ENCODE data around the gene ALG10. TPM values are rescaled to one million over a fixed set of nuclear protein-coding genes. Genes with fewer than 3 reads are reported as not detected.
"Not testable (repeated sequence)": the region's sequence is repeated elsewhere in the genome, so short reads cannot be mapped to it uniquely, and the experiment has no call there.

The ALG10 gene
- total RNA-seq: 10 to 100 TPM; 17.9 to 23.1 TPM

DNA sequence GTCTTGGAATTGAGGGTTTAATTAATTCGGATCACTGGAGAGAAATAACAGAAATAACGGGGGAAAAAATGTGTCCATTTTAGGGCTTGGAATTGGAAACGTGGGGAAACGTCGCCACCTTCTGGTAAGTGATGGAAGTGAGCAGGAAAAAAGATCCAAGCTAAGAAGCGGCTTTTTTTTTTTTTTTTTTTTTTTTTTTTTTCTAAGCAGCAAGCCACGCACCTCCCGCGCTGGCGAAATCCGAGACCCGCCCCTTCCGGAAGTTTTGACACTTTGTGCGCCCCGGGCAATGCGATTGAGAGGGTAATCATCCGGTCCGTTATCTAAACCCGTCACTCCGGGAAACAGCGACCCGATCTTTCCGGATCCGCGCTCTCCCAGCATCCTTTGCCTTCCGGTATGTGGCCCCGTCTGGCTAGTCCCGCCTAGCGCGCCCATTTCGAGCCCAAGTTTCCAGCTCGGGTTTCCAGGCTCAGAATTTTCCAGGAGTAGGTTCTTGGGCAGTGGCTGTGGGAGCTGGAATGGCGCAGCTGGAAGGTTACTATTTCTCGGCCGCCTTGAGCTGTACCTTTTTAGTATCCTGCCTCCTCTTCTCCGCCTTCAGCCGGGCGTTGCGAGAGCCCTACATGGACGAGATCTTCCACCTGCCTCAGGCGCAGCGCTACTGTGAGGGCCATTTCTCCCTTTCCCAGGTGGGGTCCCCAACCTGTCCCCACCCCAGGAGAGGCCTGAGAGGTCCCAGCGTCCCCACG, at the start of gene ALG10:
Gene ALG10, plus strand, starts transcription at position 418 of the 752 bp plus-strand sequence. Its CDS starts 104 bp downstream, at position 522.
- H3K36me3 Mint-ChIP-seq (ENCODE audit: low read depth): peaks cover 23% of the 10 kb centered on the region
- no peaks in the 10 kb centered on the region for H3K9me3 Mint-ChIP-seq
- peak within 1 kb of the TSS; percentile 97 for H3K27ac Mint-ChIP-seq
- H3K27me3 Mint-ChIP-seq: no peaks in the 10 kb centered on the region
- no peaks in the 10 kb centered on the region for H3K4me1 Mint-ChIP-seq
- H3K4me3 Mint-ChIP-seq: peak within 1 kb of the TSS; percentile 95
- peak; percentile 99 for ATAC-seq (replicated peaks)

DNA sequence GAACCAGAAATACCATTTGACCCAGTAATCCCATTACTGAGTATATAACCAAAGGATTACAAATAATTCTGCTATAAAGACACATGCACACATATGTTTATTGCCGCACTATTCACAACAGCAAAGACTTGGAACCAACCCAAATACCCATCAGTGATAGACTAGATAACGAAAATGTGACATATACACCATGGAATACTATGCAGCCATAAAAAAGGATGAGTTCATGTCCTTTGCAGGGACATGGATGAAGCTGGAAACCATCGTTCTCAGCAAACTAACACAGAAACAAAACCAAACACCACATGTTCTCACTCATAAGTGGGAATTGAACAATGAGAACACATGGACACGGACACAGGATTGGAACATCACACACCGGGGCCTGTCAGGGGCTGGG, 49.4 kb upstream of the ALG10 start:
- not testable (repeated sequence) for ATAC-seq (replicated peaks)

DNA sequence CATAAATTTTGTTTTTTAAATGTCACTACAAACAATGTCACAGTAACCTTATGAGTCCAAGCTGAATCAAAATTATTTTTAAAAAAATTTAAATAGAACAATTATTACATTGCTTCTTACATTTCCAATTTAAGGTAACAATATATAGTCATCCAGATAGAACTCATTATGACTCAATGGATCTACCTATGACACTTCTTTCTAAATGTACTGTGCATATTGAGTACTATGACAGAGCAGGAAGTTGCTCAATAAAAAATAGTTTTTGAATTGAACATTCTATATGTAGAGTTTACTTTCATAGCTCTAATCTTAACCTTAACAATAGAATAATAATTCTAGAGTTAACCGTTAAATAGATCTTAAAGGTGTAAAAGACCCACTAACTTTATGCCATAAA, 44.4 kb upstream of the ALG10 start:
- no peaks in the 10 kb centered on the region for H3K4me1 Mint-ChIP-seq
- no peak overlapping the region for H3K27ac Mint-ChIP-seq
- no peak overlapping the region for H3K4me3 Mint-ChIP-seq
- ATAC-seq (replicated peaks): no peak
- peaks cover 8% of the 10 kb centered on the region for H3K27me3 Mint-ChIP-seq
- H3K9me3 Mint-ChIP-seq: no peaks in the 10 kb centered on the region
- H3K36me3 Mint-ChIP-seq (ENCODE audit: low read depth): no peaks in the 10 kb centered on the region

More for the DNA sequence above, 49.4 kb upstream of the ALG10 start:
- not testable (repeated sequence) for H3K36me3 Mint-ChIP-seq (ENCODE audit: low read depth); H3K27ac Mint-ChIP-seq; H3K4me3 Mint-ChIP-seq; H3K27me3 Mint-ChIP-seq; H3K4me1 Mint-ChIP-seq; H3K9me3 Mint-ChIP-seq

DNA sequence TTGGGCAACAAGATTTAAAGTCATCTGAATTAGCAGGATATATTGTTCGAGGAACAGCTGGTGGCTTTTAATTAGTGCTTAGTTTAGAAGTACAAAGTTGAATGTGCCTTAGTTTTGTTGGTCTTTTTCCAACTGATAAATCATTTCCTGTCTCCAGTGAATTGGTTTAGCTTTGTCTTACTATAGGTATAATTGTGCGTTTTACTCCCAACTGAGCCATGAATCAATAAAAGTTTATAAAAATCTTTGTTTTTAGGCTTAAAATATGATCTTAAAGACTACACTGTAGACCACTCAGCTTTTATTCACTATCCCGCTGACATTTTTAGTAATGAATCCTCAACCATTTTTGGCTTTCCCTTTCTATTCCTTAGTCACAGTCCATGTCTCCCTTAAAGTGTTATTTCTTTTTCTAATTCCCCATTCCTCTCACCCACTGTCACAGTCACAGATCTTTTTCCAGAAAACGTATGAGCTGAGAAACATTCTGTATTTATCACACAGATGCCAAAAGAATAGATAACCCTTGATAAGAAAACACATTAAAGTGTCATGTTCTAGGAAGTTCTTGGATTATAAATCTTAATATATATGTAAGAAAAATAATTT, 34.0 kb upstream of the ALG10 start:
- Mint-ChIP-seq H3K9me3 (no peaks in the 10 kb centered on the region), H3K4me1 (no peaks in the 10 kb centered on the region), H3K27ac (no peak overlapping the region), H3K36me3 (ENCODE audit: low read depth) (no peaks in the 10 kb centered on the region), H3K27me3 (peaks cover 5% of the 10 kb centered on the region), H3K4me3 (no peak overlapping the region)
- no peak for ATAC-seq (replicated peaks)

GRCh38 chr12:33988913-33989312, 33.4 kb upstream of the ALG10 start:
- no peak overlapping the region for H3K27ac Mint-ChIP-seq
- no peaks in the 10 kb centered on the region for H3K4me1 Mint-ChIP-seq
- H3K9me3 Mint-ChIP-seq: no peaks in the 10 kb centered on the region
- ATAC-seq (replicated peaks): no peak
- H3K4me3 Mint-ChIP-seq: no peak overlapping the region
- H3K36me3 Mint-ChIP-seq (ENCODE audit: low read depth): no peaks in the 10 kb centered on the region
- peaks cover 8% of the 10 kb centered on the region for H3K27me3 Mint-ChIP-seq

DNA sequence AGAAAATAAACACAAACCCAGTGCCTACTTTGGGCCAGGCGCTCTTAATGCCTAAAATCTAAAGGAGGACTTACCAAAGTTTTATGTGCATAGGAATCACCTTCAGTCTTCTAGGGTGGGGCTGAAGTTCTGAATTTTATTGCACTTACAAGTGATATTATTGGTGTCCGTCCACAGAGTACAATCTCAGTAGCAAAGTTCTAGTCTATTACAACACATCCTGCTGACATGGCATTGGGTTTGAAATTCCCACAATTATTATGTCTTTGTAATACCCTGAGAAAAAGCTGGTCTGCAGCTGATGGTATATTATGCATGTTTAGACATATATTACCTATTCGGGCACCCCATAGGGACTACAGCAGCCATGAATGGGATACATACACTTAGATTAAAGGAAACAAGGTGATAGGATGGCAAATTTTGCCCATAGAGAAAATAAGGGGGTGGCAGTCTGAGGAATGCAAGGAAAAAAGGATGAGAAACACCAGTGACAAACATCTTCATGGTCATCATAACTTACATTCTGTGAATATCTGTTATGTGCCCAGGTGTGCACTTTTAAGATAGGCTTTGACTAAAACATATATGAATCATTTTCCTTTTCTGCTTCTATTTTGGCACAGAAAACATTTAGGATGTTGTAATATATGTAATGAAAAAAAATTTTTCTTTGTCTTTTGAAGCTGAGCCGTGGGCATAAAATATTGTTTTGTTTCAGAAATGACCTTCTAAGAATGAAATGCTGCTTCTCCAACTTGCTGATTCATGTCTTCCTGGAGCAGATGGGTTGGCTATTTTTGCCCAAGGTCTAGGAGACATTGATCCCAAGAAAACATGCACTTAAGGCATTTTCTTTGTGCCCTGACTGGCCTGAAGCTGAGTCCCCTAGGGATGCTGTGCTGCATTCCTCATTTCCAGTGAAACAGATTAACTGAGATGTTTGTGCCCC, 27.2 kb upstream of the ALG10 start:
- Mint-ChIP-seq H3K4me1 (no peaks in the 10 kb centered on the region), H3K27me3 (peaks cover 16% of the 10 kb centered on the region), H3K4me3 (no peak overlapping the region), H3K36me3 (ENCODE audit: low read depth) (no peaks in the 10 kb centered on the region), H3K27ac (no peak overlapping the region), H3K9me3 (no peaks in the 10 kb centered on the region)
- ATAC-seq (replicated peaks): no peak

DNA sequence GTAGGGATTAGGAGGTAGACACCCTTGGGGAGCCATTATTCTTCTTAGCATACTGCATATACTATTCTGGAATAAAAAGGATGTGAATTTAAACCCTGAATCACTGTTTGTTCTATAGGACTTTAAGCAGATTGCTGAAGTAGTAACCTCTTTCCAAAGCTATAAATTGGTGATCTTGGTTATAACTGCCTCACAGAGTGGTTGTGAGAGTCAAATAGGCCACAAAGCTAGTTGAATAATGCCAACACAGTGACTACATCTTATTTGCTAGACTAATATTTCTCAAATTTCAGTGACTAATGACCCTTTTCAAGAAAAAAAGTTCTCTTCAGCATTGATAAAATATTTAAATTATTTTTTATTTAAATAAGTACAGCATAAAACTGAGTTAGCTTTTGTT, 13.5 kb upstream of the ALG10 start:
- not testable (repeated sequence) for ATAC-seq (replicated peaks); H3K4me1 Mint-ChIP-seq; H3K9me3 Mint-ChIP-seq; H3K27me3 Mint-ChIP-seq; H3K27ac Mint-ChIP-seq; H3K36me3 Mint-ChIP-seq (ENCODE audit: low read depth); H3K4me3 Mint-ChIP-seq

GRCh38 chr12:34016361-34016760, 5.9 kb upstream of the ALG10 start:
- Mint-ChIP-seq H3K4me1 (no peaks in the 10 kb centered on the region), H3K27ac (no peak overlapping the region), H3K4me3 (no peak overlapping the region), H3K9me3 (no peaks in the 10 kb centered on the region), H3K27me3 (peaks cover 3% of the 10 kb centered on the region), H3K36me3 (ENCODE audit: low read depth) (no peaks in the 10 kb centered on the region)
- no peak for ATAC-seq (replicated peaks)

DNA sequence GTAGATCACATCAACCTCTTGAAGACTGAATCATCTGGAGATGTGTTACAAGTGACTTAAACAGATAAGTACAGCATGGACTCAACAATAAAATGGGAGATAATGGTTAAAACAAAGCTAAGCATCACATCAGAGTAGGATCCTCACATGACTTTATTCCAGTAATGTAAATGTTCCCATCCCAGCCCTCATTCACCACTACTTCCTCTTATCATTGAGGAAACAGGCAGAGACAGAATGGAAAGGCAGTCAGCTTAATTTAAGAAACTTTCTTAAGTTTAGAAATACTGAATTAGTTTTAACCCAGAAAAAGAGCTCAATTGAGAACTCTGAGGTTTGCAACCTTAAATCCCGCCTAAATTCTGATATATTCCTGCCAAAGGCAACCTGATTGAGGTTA, 1.2 kb upstream of the ALG10 start:
- Mint-ChIP-seq H3K27ac (peak overlapping the region; percentile 97), H3K4me1 (no peaks in the 10 kb centered on the region), H3K27me3 (no peaks in the 10 kb centered on the region), H3K36me3 (ENCODE audit: low read depth) (peaks cover 16% of the 10 kb centered on the region), H3K4me3 (peak overlapping the region; percentile 95), H3K9me3 (no peaks in the 10 kb centered on the region)
- no peak for ATAC-seq (replicated peaks)

- H3K4me1 Mint-ChIP-seq; ATAC-seq (replicated peaks); H3K27me3 Mint-ChIP-seq; H3K4me3 Mint-ChIP-seq; H3K9me3 Mint-ChIP-seq; H3K27ac Mint-ChIP-seq: not testable (repeated sequence)
- H3K36me3 Mint-ChIP-seq (ENCODE audit: low read depth): peaks cover 48% of the 10 kb centered on the region
These were observed 5.4 kb downstream of the ALG10 start for GRCh38 chr12:34027661-34028060.

DNA sequence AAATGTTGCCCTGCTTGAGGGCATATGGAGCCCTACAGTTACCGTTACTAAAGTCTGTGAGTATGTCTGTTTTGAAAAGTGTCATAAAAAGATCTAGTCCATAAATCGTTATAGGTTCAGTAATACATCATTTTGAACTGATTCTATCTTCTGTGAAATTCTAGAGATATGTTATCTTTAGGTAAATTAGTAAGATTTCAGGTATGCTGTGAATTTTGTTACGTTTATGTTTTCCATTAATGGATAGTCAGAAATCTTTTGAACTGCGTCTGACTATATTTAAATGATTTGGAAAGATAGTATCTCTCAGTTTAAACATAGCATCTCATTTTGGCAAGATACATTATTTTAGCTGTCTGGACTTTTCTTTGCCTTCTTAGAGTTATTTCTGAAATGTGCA, 8.3 kb downstream of the ALG10 start:
- no peaks in the 10 kb centered on the region for H3K27me3 Mint-ChIP-seq
- H3K36me3 Mint-ChIP-seq (ENCODE audit: low read depth): peaks cover 37% of the 10 kb centered on the region
- no peaks in the 10 kb centered on the region for H3K9me3 Mint-ChIP-seq
- no peak for ATAC-seq (replicated peaks)
- no peak overlapping the region for H3K27ac Mint-ChIP-seq
- H3K4me3 Mint-ChIP-seq: no peak overlapping the region
- H3K4me1 Mint-ChIP-seq: no peaks in the 10 kb centered on the region

DNA sequence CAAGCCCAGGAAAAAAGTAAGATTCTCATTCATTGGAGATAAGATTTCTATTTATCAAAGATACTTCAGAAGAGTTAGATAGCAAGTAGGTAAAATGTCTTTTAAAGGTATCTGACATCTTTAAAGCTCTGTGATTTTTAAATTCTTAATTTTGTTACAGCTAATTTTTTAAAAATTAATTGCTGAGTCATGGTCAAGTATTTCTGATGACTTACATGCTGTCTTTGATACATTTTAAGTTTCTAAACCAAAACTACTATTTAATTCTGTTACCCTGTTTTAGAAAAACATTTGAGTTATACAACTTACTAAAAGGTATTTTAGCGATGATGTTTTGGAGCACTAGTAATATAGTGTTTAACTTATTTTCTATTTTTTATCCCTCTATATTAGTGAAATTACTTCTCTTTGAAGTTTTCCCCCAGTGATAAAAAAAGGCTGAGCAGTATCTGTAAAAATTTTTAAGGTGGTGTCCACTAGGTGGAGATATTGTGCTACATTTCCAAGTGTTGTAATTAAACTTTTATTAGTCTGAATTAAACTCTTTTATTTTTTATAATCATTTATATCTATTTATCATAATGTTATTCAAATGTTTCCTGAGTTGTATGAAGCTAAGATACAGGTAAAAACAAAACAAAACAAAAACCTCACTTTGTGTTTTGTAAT, 11.5 kb downstream of the ALG10 start:
- Mint-ChIP-seq H3K4me3 (no peak overlapping the region), H3K4me1 (no peaks in the 10 kb centered on the region), H3K27me3 (no peaks in the 10 kb centered on the region), H3K36me3 (ENCODE audit: low read depth) (peaks cover 10% of the 10 kb centered on the region), H3K9me3 (no peaks in the 10 kb centered on the region), H3K27ac (no peak overlapping the region)
- no peak for ATAC-seq (replicated peaks)

- not testable (repeated sequence) for ATAC-seq (replicated peaks); H3K9me3 Mint-ChIP-seq
These were observed 16.1 kb downstream of the ALG10 start for GRCh38 chr12:34038357-34038756.

DNA sequence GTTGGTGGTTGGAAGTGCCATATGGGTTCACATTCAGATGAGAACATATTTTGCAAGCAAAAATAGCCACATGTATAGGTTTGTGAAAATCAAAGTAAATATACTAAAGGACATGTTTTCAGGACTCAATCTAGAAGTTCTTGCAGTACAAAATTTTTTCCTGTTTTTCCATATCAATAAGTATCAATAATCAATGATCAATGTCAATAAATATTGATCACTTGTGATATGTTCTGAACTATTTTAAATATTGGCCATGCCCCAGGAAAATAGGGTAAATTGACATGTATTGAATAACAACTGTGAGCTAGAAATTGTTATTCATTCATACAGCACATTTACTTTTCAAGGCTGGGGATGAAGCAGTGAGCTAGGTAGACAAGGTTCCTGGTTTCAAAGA, 24.3 kb downstream of the ALG10 start:
- H3K4me3 Mint-ChIP-seq: no peak overlapping the region
- no peaks in the 10 kb centered on the region for H3K36me3 Mint-ChIP-seq (ENCODE audit: low read depth)
- peaks cover 4% of the 10 kb centered on the region for H3K9me3 Mint-ChIP-seq
- ATAC-seq (replicated peaks): no peak
- no peaks in the 10 kb centered on the region for H3K4me1 Mint-ChIP-seq
- no peak overlapping the region for H3K27ac Mint-ChIP-seq
- H3K27me3 Mint-ChIP-seq: peaks cover 4% of the 10 kb centered on the region

More at GRCh38 chr12:34038357-34038756, 16.1 kb downstream of the ALG10 start:
- H3K36me3 Mint-ChIP-seq (ENCODE audit: low read depth); H3K4me3 Mint-ChIP-seq; H3K4me1 Mint-ChIP-seq; H3K27ac Mint-ChIP-seq; H3K27me3 Mint-ChIP-seq: not testable (repeated sequence)
